ENCODE results near the gene PIAS4.

PIAS4 gene

GRCh38 chr19:4081441-4082129 is 74.0 kb downstream of the PIAS4 start (continued):
- no peak for TF ChIP-seq ZNF501 (tag by site-specific recombination; IDR thresholded peaks at IDR 0.05)
- TF ChIP-seq ZNF354C (tag by site-specific recombination; IDR thresholded peaks at IDR 0.05; ENCODE audit: borderline replicate concordance, low read depth): no peak
- peak; percentile 89 for TF ChIP-seq ZFHX2 (tag by site-specific recombination; conservative IDR thresholded peaks at IDR 0.05)
- no peak for TF ChIP-seq ZIC2 (tag by site-specific recombination; IDR thresholded peaks at IDR 0.05)
- TF ChIP-seq HIC1 (tag by site-specific recombination; IDR thresholded peaks at IDR 0.05): no peak
- no peak for TF ChIP-seq PRDM10 (tag by site-specific recombination; IDR thresholded peaks at IDR 0.05)
- no peak for TF ChIP-seq ZNF660 (tag by site-specific recombination; IDR thresholded peaks at IDR 0.05)
- no peak for TF ChIP-seq ZNF311 (tag by site-specific recombination; IDR thresholded peaks at IDR 0.05; ENCODE audit: borderline replicate concordance)
- no peak for TF ChIP-seq ZNF843 (tag by site-specific recombination; IDR thresholded peaks at IDR 0.05)
- TF ChIP-seq, protein P1, sequence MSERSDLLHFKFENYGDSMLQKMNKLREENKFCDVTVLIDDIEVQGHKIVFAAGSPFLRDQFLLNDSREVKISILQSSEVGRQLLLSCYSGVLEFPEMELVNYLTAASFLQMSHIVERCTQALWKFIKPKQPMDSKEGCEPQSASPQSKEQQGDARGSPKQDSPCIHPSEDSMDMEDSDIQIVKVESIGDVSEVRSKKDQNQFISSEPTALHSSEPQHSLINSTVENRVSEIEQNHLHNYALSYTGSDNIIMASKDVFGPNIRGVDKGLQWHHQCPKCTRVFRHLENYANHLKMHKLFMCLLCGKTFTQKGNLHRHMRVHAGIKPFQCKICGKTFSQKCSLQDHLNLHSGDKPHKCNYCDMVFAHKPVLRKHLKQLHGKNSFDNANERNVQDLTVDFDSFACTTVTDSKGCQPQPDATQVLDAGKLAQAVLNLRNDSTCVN (tag by site-specific recombination; optimal IDR thresholded peaks at IDR 0.05): no peak
- TF ChIP-seq ZNF391 (tag by site-specific recombination; IDR thresholded peaks at IDR 0.05; ENCODE audit: borderline replicate concordance, low read depth): no peak
- no peak for TF ChIP-seq IKZF3 (tag by site-specific recombination; IDR thresholded peaks at IDR 0.05)
- TF ChIP-seq, protein P2, sequence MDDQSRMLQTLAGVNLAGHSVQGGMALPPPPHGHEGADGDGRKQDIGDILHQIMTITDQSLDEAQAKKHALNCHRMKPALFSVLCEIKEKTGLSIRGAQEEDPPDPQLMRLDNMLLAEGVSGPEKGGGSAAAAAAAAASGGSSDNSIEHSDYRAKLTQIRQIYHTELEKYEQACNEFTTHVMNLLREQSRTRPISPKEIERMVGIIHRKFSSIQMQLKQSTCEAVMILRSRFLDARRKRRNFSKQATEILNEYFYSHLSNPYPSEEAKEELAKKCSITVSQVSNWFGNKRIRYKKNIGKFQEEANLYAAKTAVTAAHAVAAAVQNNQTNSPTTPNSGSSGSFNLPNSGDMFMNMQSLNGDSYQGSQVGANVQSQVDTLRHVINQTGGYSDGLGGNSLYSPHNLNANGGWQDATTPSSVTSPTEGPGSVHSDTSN (CRISPR knock-in tag; IDR thresholded peaks at IDR 0.05): no peak
- no peak for TF ChIP-seq ZNF473 (tag by site-specific recombination; IDR thresholded peaks at IDR 0.05)
- peak; percentile 98 for TF ChIP-seq ZNF341 (tag by site-specific recombination; IDR thresholded peaks at IDR 0.05; ENCODE audit: low read depth)
- no peak for TF ChIP-seq MEIS1 (CRISPR knock-in tag; IDR thresholded peaks at IDR 0.05; ENCODE audit: borderline replicate concordance)
- TF ChIP-seq ZNF433 (tag by site-specific recombination; IDR thresholded peaks at IDR 0.05; ENCODE audit: low read depth): no peak
- TF ChIP-seq ZBTB21 (tag by site-specific recombination; IDR thresholded peaks at IDR 0.05): no peak
- TF ChIP-seq, protein P3, sequence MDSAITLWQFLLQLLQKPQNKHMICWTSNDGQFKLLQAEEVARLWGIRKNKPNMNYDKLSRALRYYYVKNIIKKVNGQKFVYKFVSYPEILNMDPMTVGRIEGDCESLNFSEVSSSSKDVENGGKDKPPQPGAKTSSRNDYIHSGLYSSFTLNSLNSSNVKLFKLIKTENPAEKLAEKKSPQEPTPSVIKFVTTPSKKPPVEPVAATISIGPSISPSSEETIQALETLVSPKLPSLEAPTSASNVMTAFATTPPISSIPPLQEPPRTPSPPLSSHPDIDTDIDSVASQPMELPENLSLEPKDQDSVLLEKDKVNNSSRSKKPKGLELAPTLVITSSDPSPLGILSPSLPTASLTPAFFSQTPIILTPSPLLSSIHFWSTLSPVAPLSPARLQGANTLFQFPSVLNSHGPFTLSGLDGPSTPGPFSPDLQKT (IDR thresholded peaks at IDR 0.05; ENCODE audit: borderline replicate concordance, low read depth, low read length): no peak
- no peak for TF ChIP-seq ZNF221 (tag by site-specific recombination; IDR thresholded peaks at IDR 0.05; ENCODE audit: borderline replicate concordance)
- no peak for TF ChIP-seq SALL2 (tag by site-specific recombination; IDR thresholded peaks at IDR 0.05; ENCODE audit: borderline replicate concordance)
- no peak for TF ChIP-seq ZNF335 (tag by site-specific recombination; conservative IDR thresholded peaks at IDR 0.05)
- TF ChIP-seq KLF8 (tag by site-specific recombination; IDR thresholded peaks at IDR 0.05): peak; percentile 40; the same call in 1 of the 2 replicates
- TF ChIP-seq ZBTB10 (tag by site-specific recombination; IDR thresholded peaks at IDR 0.05): no peak
- no peak for TF ChIP-seq OVOL3 (tag by site-specific recombination; IDR thresholded peaks at IDR 0.05)
- TF ChIP-seq HOXC10 (CRISPR knock-in tag; IDR thresholded peaks at IDR 0.05): no peak
- no peak for TF ChIP-seq ZNF768 (tag by site-specific recombination; IDR thresholded peaks at IDR 0.05)

Data from HEK293 (cell line).